Caco-2 (cell line): ENCODE data around the gene DENND1A. TPM values are rescaled to one million over a fixed set of nuclear protein-coding genes. Genes with fewer than 3 reads are reported as not detected.

ENCODE experiments used
- BruUV-seq: library from RNA; stranded (reverse); fragments of 400-500 nt; replicated peaks from 2 replicates; lab custom pipeline; 2021; lab: Mats Ljungman, UMichigan
- CTCF ChIA-PET: fragments of 300-600 bp; sonication (Branson Sonifier 250); formaldehyde crosslinking; loops from one replicate; lab custom pipeline; 2022; ENCODE audit warnings: antibody characterized with exemption; lab: Charles Lee
- POLR2A ChIA-PET: fragments of 300-600 bp; sonication (Branson Sonifier 250); formaldehyde crosslinking; loops from one replicate; lab custom pipeline; 2022; ENCODE audit warnings: antibody characterized with exemption; lab: Charles Lee
- DNase-seq, 2 experiments: peaks; one replicate each; pipeline versions ENCODE4 v3.0.0 to v3.0.0-alpha.2; 2020 to 2022
- H3K27me3 ChIP-seq: replicated peaks from 2 replicates; pipeline ENCODE4 v1.6.0; 2011; ENCODE audit warnings: low read length; ENCODE audit not compliant: control insufficient read depth, insufficient read depth
- H3K36me3 ChIP-seq: 2 replicates; pipeline ENCODE4 v1.5.1; 2011; ENCODE audit warnings: low read length; ENCODE audit not compliant: control insufficient read depth, insufficient read depth
- H3K4me1 ChIP-seq: fragments of 250-450 bp; sonication (Bioruptor Pico); 2 replicates; pipeline ENCODE4 v1.5.1; 2020; ENCODE audit warnings: mild to moderate bottlenecking
- H3K4me3 ChIP-seq: 2 replicates; pipeline ENCODE4 v1.5.1; 2011; ENCODE audit warnings: low read depth, mild to moderate bottlenecking, control low read depth, low read length
- H3K9me3 ChIP-seq: fragments of 250-450 bp; sonication (Bioruptor Pico); 2 replicates; pipeline ENCODE4 v1.5.1; 2020; ENCODE audit warnings: mild to moderate bottlenecking, moderate library complexity
- H3K27ac Mint-ChIP-seq: one replicate; pipeline ENCODE4 v1.8.0; 2022; ENCODE audit warnings: mixed read lengths; ENCODE audit not compliant: unreplicated experiment
- H3K27me3 Mint-ChIP-seq: one replicate; pipeline ENCODE4 v1.8.0; 2022; ENCODE audit warnings: mixed read lengths; ENCODE audit not compliant: insufficient read depth, unreplicated experiment
- H3K36me3 Mint-ChIP-seq: one replicate; pipeline ENCODE4 v1.8.0; 2022; ENCODE audit warnings: mild to moderate bottlenecking, mixed read lengths; ENCODE audit not compliant: insufficient read depth, unreplicated experiment
- H3K4me1 Mint-ChIP-seq: one replicate; pipeline ENCODE4 v1.8.0; 2022; ENCODE audit warnings: low read depth, mixed read lengths; ENCODE audit not compliant: unreplicated experiment
- H3K4me3 Mint-ChIP-seq: one replicate; pipeline ENCODE4 v1.8.0; 2022; ENCODE audit warnings: mild to moderate bottlenecking, moderate library complexity, mixed read lengths; ENCODE audit not compliant: unreplicated experiment
- H3K9me3 Mint-ChIP-seq: one replicate; pipeline ENCODE4 v1.8.0; 2022; ENCODE audit warnings: mixed read lengths; ENCODE audit not compliant: unreplicated experiment
- CTCF ChIP-seq, 2 experiments: fragments of 200-600 bp in 1 of 2; IDR thresholded peaks; 1 replicate in 1 of 2; 2 replicates in 1 of 2; pipeline versions ENCODE4 v1.5.1 to v1.8.0; 2011 to 2022; ENCODE audit warnings: antibody characterized with exemption in 1 of 2, control low read depth in 1 of 2, inconsistent platforms in 1 of 2, low read depth in 1 of 2, low read length in 1 of 2, mild to moderate bottlenecking in 1 of 2, moderate library complexity in 1 of 2; ENCODE audit not compliant: insufficient read depth in 1 of 2, severe bottlenecking in 1 of 2, unreplicated experiment in 1 of 2
- intact Hi-C: fragments of 100-400 bp; cut with micrococcal nuclease; formaldehyde crosslinking; loops from one replicate; pipeline ENCODE4 v1.10.0; 2022; ENCODE audit not compliant: unreplicated experiment
- total RNA-seq: library from RNA; stranded (reverse); gene quantifications from 2 replicates; pipeline ENCODE4 v1.2.3, GENCODE V29; 2022

The DENND1A gene
- total RNA-seq, 1 experiment from 2014 or later, result 41.6 TPM

DNA sequence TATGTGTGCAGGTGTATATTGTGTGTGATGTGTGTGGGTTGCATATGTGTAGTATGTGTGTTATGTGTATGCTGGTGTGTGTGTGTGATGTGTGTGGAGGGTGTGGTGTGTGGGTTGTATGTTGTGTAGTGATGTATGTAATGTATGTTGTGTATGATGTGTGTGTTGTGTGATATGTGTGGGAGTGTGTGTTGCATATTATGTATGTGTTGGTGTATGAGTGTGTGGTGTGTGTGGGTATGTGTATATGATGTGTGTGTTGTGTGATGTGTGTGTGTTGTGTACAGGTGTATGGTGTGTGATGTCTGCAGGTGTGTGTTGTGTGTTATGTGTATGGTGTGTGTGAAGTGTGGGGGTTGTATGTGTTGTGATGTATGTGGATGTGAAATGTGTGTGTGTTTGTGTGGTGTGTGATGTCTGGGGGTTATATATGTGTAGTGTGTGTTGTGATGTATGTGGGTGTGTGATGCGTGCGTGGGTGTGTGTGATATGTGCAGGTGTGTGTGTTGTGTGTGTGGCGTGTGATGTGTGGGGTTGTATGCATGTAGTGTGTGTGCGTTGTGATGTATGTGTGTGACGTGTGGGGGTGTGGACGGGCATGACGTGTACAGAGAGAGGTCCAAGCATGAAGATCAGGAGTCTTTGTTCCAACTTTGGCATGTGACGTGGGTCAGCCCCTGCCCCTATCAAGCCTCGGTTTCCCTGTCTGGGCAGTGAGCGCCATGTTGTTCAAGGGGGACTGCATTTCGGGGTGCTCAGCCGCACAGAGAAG lies 582.5 kb downstream of the DENND1A start:
- H3K9me3 ChIP-seq, result no peaks in the 10 kb centered on the region
- H3K4me1 ChIP-seq, result 0 out of 2 replicates have a peak, but pooled peaks cover 4% of the 10 kb centered on the region
- no peak for DNase-seq
- intact Hi-C loops, result loop anchor here (2.0 to 5.0 kb wide), 2 partner anchors 123 to 350 kb away; no protein-coding TSS in a partner anchor
- H3K27me3 ChIP-seq, result no peaks in the 10 kb centered on the region; the same call in 1 of the 2 replicates
- no peak overlapping the region for H3K4me3 ChIP-seq
- Mint-ChIP-seq H3K36me3 (no peaks in the 10 kb centered on the region), H3K4me1 (no peaks in the 10 kb centered on the region), H3K27me3 (peaks cover 8% of the 10 kb centered on the region), H3K27ac (no peak overlapping the region), H3K4me3 (no peak overlapping the region), H3K9me3 (no peaks in the 10 kb centered on the region)
- TF ChIP-seq CTCF (IDR thresholded peaks at IDR 0.05; ENCODE audit: insufficient read depth in 1 of 2, low read depth in 1 of 2, low read length in 1 of 2, severe bottlenecking in 1 of 2, unreplicated experiment in 1 of 2), result no peak
- CTCF ChIA-PET, result no interaction called here
- BruUV-seq, result no TSS peak
- POLR2A ChIA-PET, result no interaction called here
- H3K36me3 ChIP-seq, result no peaks in the 10 kb centered on the region

GRCh38 chr9:123346826-123347225 lies 583.1 kb downstream of the DENND1A start:
- ChIA-PET CTCF (no interaction called here), POLR2A (no interaction called here)
- no peaks in the 10 kb centered on the region for H3K36me3 ChIP-seq
- Mint-ChIP-seq H3K36me3 (no peaks in the 10 kb centered on the region), H3K27ac (no peak overlapping the region), H3K4me3 (no peak overlapping the region), H3K4me1 (no peaks in the 10 kb centered on the region), H3K9me3 (no peaks in the 10 kb centered on the region), H3K27me3 (peaks cover 7% of the 10 kb centered on the region)
- no TSS peak for BruUV-seq
- intact Hi-C loops, result loop anchor here (5.0 kb wide), 1 partner anchor 350 kb away; no protein-coding TSS in a partner anchor
- H3K4me3 ChIP-seq, result no peak overlapping the region
- H3K9me3 ChIP-seq, result no peaks in the 10 kb centered on the region
- H3K27me3 ChIP-seq, result no peaks in the 10 kb centered on the region; the same call in 1 of the 2 replicates
- no peak for TF ChIP-seq CTCF (IDR thresholded peaks at IDR 0.05; ENCODE audit: insufficient read depth in 1 of 2, low read depth in 1 of 2, low read length in 1 of 2, severe bottlenecking in 1 of 2, unreplicated experiment in 1 of 2)
- DNase-seq, result no peak
- H3K4me1 ChIP-seq, result 0 out of 2 replicates have a peak, but pooled peaks cover 4% of the 10 kb centered on the region

DNA sequence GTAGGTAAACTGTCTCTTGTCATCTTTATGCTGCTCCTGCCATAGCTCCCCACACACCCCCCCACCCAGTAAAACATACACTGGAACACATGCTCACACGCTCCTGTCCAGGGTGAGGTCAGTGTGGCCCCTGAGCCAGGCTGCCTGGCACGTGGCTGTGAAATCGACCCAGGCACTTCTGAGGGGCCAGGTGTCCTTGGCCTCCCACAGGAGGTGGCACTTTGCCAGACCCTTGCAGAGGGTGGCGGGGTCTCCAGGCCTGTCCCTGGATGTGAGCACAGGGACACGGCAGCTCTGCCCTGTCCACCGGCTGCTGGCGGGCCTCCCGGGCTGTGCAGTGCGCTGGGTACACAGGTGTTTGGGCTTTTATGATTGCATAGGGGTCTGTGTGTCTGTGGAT lies 583.9 kb downstream of the DENND1A start:
- H3K36me3 ChIP-seq, result no peaks in the 10 kb centered on the region
- H3K4me3 ChIP-seq, result no peak overlapping the region
- H3K27me3 Mint-ChIP-seq, result peaks cover 7% of the 10 kb centered on the region
- TF ChIP-seq CTCF (IDR thresholded peaks at IDR 0.05; ENCODE audit: insufficient read depth in 1 of 2, low read depth in 1 of 2, low read length in 1 of 2, severe bottlenecking in 1 of 2, unreplicated experiment in 1 of 2), result no peak
- no peak for DNase-seq
- H3K27ac Mint-ChIP-seq, result no peak overlapping the region
- H3K4me1 ChIP-seq, result 0 out of 2 replicates have a peak, but pooled peaks cover 4% of the 10 kb centered on the region
- no peaks in the 10 kb centered on the region; the same call in 1 of the 2 replicates for H3K27me3 ChIP-seq
- H3K36me3 Mint-ChIP-seq, result no peaks in the 10 kb centered on the region
- no peaks in the 10 kb centered on the region for H3K9me3 Mint-ChIP-seq
- no peaks in the 10 kb centered on the region for H3K9me3 ChIP-seq
- BruUV-seq, result no TSS peak
- H3K4me3 Mint-ChIP-seq, result no peak overlapping the region
- POLR2A ChIA-PET, result no interaction called here
- no peaks in the 10 kb centered on the region for H3K4me1 Mint-ChIP-seq
- CTCF ChIA-PET, result no interaction called here
- intact Hi-C loops, result loop anchor here (5.0 kb wide), 1 partner anchor 349 kb away; no protein-coding TSS in a partner anchor
